Stimulated activated naive CD4-positive, alpha-beta T cell (primary cell): ENCODE measurements around the gene ARHGEF1.

Source experiments
- DNase-seq, 6 experiments: peaks; one replicate each; lab custom pipeline; 2025; lab: John Stamatoyannopoulos, UW

The ARHGEF1 gene

GRCh38 chr19:41882568-41883462, at the start of gene ARHGEF1:
Gene ARHGEF1, plus strand, starts transcription at chr19:41883184. Its CDS starts 4,899 bp downstream, at chr19:41888083.
- DNase-seq = peak; percentile 19 to 73 (median 54)

DNA sequence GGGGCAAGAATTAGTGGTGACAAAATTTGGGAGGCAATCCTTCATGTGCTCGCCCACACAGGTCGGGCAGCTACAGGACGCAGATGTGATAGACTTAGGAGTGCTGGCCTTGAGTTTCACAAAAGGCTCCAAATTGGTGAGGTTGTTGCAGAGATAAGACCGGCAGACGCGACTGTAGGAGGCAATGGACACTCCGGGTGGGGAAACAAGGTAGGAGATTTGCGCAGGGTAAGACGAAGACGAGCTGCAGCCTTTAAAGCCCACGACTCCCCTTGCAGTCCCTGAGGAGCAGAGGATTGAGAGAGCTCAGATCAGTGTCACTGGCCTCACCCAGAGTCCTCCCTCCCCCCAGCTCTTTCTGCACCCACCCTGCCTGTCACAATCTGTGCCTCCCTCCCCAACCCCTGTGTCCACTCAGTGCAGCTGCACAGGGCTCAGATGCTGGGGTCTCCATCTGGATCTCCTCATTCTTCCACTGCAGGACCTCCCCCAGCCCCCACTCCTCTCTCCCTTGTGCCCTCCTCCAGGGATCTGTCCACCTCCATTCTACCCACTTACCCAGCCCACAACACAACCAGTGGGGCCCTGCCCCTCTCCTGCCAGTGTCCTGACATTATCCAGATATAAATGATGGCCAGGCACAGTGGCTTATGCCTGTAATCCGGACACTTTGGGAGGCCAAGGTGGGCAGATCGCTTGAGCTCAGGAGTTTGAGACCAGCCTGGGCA, 44.8 kb upstream of the ARHGEF1 start:
- DNase-seq = no peak

DNA sequence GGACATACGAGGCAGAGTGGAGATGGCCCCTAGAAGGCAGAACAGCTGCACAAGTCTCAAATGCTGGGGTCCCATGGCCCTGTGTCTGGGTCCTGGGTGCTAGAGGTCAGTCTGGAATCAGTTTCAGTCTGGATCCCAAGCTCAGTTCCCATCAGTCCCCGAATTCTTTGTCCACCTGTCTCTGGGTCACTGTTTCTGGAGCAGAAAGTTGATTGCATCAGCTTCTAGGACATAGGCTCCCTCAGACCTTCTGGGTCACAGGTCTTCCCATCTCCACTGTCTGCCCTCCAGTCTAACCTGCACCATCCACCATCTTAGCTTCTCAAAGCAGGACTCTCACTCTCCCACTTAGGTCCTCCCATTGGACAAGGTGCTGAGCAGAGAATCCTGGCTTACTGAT, 43.8 kb upstream of the ARHGEF1 start:
- DNase-seq = no peak

- DNase-seq = no peak
Observed at GRCh38 chr19:41843371-41843770, 39.6 kb upstream of the ARHGEF1 start.

GRCh38 chr19:41844601-41845000, 38.4 kb upstream of the ARHGEF1 start, which contains the start of gene LYPD4:
Gene LYPD4, minus strand, starts transcription at chr19:41844683. Its CDS starts 5,398 bp downstream, at chr19:41839285.
- no peak for DNase-seq

DNA sequence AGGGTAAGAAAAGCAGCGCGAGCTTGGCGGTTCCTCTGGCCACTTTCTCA, 38.2 kb upstream of the ARHGEF1 start, which contains the start of gene DMRTC2:
DMRTC2 (plus strand) TSS at position 42 of the 50 bp plus-strand sequence. CDS start 2,387 bp downstream, outside the sequence.
- DNase-seq = no peak

DNA sequence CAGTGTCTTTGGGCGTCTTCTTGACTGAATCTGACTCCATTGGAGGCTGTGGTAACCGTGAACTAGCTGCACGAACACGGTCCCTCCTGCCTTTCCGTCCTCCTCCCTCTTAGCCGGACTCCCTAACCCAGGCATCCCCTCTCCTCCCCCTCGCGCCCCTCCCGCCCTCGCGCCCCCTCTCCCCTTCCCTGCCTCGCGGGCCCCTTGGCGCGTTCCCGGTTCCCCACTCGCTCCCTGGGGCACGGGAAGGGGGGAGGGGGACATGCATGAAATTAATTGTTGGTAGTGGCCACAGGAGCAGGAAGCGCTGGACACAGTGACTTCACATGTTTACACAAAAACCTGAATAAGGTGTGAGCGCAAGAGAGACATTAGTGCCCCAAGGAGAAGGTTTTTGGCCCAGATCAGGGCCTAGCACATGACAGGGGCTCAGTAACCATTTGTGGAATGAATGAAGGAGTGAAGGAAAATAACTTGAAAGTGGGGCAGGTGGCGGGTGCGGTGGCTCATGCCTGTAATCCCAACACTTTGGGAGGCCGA, 37.9 kb upstream of the ARHGEF1 start:
- no peak for DNase-seq

- no peak for DNase-seq
Observed at GRCh38 chr19:41847351-41848105, 35.5 kb upstream of the ARHGEF1 start.

- no peak for DNase-seq
Observed at GRCh38 chr19:41848666-41849065, 34.3 kb upstream of the ARHGEF1 start.

GRCh38 chr19:41849067-41849466, 33.9 kb upstream of the ARHGEF1 start:
- no peak for DNase-seq

DNA sequence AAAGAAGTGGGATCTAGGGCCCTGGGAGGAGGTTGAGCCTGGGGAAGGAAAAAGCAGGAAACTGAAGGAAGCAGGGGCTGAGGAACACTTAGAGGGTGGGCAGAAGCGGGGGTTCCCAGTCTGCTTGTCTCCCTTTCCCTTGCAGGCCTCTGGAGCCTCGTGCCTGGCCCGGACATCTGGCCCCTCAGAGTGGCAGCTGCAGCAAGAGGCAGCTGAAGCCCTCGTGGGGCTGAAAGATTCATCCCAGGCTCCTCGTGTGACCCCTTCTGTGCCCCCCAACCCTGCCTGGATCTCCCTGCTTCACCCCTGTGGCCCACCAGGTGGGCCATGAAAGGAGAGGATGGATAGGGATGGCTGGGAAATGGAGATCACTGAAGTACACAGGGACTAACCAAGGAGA, 32.6 kb upstream of the ARHGEF1 start:
- no peak for DNase-seq

GRCh38 chr19:41851456-41851855, 31.5 kb upstream of the ARHGEF1 start:
- DNase-seq = no peak

DNA sequence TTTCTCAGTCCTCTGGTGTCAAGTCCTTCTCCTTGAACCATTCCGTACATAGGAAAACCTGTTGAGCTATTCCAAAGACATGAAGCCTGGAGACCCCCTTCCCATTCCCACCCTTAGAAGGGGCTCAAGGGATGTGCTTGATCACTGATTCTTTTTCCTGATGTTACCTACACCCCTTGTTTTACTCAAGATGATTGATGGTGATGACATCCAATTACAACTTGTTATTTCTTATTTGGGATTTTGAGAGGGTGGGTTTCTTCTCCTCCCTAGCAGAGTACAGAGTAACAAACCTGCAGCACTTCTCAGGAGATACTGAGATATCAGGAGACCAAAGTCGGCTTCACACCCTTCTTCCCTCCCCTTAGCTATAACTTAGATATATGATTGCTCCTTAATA, 29.6 kb upstream of the ARHGEF1 start:
- no peak for DNase-seq

DNA sequence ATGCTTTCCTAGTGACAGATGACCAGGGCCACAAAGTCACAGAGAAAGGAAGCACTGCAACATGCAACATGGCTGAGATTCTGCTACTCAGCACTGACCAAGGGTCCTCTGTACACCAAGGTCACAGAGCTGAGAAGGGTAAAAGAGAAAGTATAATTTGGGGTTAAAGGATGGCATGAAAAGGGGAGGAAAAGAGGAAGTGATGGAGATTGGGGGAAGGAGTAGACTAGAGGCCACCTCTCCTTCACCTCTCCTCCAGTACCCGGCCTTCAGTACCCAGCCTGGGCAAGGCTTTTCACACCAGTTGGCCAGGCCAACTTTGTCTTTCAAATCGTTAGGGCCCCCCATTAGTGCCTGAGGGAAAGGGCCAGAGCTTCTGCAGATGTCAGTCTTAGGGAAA, 29.2 kb upstream of the ARHGEF1 start:
- DNase-seq = no peak

- DNase-seq = no peak
Observed at GRCh38 chr19:41859213-41859617, 23.8 kb upstream of the ARHGEF1 start.

DNA sequence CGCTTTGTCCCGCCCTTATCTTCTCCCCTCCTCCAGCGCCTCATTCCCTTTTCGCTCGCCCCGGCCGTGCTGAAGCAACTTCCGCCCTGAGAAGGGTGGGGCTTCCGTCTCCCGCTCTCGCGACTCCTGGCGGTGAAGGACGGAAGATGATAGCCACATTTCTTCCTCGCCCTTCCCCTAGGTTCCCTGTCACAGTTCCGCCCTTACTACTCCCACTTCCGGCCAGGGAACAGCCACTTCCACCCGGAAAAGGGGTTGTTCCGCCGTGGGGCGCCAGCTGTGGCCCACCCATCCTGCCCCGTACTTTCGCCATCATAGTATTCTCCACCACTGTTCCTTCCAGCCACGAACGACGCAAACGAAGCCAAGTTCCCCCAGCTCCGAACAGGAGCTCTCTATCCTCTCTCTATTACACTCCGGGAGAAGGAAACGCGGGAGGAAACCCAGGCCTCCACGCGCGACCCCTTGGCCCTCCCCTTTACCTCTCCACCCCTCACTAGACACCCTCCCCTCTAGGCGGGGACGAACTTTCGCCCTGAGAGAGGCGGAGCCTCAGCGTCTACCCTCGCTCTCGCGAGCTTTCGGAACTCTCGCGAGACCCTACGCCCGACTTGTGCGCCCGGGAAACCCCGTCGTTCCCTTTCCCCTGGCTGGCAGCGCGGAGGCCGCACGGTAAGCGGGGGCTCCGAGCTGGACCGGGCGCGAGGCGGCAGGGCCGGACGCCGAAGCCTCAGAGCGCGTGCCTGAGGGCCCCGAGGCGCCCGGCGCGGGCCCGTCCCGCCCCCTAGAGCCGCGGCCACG, 23.2 kb upstream of the ARHGEF1 start, which contains the start of gene RPS19:
RPS19 (plus strand) TSS at position 638 of the 801 bp plus-strand sequence. CDS start 520 bp downstream, outside the sequence.
- peak; percentile 95 to 99 (median 97) for DNase-seq

DNA sequence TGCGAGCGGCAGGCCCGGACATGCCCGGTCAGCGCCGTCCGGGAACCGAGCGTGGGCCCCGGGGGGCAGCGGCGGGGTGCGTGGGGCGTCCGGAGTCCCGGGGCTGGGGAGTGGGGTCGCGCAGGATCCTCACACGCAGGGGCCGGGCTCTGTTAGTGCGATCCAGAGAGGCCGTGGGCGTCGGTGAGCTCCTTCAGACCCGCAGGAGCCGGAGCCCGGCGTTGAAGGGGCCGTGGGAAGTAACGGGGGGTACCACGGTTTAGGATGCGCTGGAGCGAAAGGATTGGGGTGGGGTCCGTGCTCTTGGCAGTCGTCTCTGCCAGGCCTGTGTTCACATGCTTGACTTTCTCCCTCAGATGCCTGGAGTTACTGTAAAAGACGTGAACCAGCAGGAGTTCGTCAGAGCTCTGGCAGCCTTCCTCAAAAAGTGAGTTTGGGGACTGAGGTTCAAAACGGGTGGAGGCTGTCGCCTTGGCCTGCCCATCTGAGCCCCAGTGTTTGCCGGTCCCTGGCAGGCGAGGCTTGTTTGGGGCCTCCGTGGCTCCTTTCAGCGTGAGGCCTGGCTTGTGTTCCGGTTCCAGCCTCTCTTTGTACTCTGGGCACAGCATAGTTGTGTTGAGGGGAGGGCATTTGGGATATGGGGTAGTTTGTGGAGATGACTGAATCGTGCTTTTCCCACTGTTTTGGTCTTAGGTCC, 22.4 kb upstream of the ARHGEF1 start:
- peak in 1 of 6 experiments; percentile 78 for DNase-seq

DNA sequence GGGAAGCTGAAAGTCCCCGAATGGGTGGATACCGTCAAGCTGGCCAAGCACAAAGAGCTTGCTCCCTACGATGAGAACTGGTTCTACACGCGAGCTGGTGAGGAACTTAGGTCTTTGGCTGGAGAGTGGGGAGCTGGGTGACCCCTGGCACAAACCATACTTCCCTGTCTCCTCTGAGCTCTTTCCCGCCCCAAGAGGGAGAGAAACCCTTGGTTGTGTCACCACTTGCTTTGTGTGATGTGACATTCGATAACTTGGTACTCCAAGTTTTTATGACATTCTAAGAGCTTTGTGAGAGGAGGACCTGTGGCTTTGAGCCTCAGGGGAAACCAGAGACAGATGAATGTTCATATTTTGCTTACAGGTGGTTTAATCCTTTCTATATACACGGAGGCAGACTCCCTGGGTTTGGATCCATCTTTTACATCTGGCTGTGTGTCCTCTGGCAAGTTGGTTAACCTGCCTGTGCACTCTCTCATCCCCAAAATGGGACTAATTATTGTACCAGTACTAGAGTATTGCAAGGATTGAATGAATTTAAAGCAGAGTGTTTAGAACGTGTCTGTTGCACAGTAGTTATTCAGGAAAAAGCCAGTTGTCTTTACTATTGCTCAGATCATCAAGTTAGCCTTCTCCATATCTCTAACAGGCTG, 21.7 kb upstream of the ARHGEF1 start:
- DNase-seq = no peak

- DNase-seq = no peak
Observed at GRCh38 chr19:41861846-41862245, 21.1 kb upstream of the ARHGEF1 start.

GRCh38 chr19:41862445-41862986, 20.5 kb upstream of the ARHGEF1 start:
- no peak for DNase-seq
